ENCODE measurements around the gene CLTCL1. TPM values are rescaled to one million over a fixed set of nuclear protein-coding genes. Genes with fewer than 3 reads are reported as not detected.
A peak's percentile ranks its signal among the peaks of the same experiment; 100 is the strongest.

CLTCL1 gene
- total and polyA plus RNA-seq, 9 of the 15 experiments (the other 6 are each of a cell fraction or from before 2014, with no cell fraction given) = 1.1 to 11.7 (median 5.0) TPM

DNA sequence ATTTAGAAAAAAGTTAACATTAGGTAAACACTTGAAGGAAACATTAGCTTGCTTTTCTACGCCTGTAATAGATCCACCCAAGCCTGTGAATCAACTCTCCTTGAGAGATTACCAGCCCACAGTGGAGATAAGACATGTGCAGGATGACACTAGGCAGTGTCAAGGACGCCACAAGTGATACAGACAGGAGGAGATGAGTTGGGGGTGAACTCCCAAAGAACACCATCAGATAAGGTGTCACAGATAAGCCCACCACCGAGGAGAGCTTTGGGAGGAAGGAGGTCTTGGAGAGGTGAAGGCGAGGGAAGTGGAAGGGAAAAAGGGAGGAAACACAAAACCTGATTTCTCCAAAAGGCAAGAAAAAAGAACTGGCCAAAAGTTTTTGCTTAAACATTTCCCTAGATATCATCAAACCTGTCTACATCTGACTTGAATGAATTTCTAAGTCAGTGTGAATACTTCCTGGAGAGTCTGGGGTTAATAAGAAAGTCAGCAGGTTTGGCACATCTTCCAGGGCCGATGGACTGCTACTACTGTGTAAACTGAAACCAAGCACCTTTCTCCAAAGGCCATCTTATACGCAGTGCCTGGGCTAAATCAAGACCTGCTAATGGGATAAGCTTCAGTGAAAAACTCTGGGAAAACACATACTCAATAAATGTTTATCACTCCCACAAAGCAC, 15.5 kb downstream of the CLTCL1 start:
- no peak overlapping the region for H3K4me3 ChIP-seq
- ATAC-seq = peak; percentile 77
- no peaks in the 10 kb centered on the region for H4K20me1 ChIP-seq (replicated peaks; ENCODE audit: control insufficient read depth, insufficient read depth, low read length)
- H3K79me2 ChIP-seq (ENCODE audit: control insufficient read depth, insufficient read depth, low read length) = no peaks in the 10 kb centered on the region
- H3K9ac ChIP-seq (ENCODE audit: insufficient read depth in 1 of 2, low read depth in 2 of 2, low read length in 2 of 2) = no peak overlapping the region
- no TSS peak for BruUV-seq (replicated peaks)
- H3K4me1 ChIP-seq (replicated peaks in 1 of 2; ENCODE audit: control insufficient read depth in 2 of 2, insufficient read depth in 2 of 2, low read length in 2 of 2) = peaks cover 7 to 12% of the 10 kb centered on the region in 2 experiments
- no peak overlapping the region; the same call in 1 of the 2 replicates for H3K4me2 ChIP-seq (ENCODE audit: insufficient read depth, low read length)
- DNase-seq (ENCODE audit: extremely low read depth in 1 of 4, low spot score in 3 of 4) = peak; percentile 70 to 79 (median 75)
- peaks cover 8 to 17% of the 10 kb centered on the region in 2 experiments; a peak in 3 of 5 replicates for H3K27me3 ChIP-seq (ENCODE audit: control insufficient read depth in 2 of 2, insufficient read depth in 2 of 2, low read length in 2 of 2)
- CTCF ChIA-PET (ENCODE audit: low intra/inter-chr PET ratio) = no interaction called here
- H2AFZ ChIP-seq (ENCODE audit: low read depth, low read length) = no peak overlapping the region
- in situ Hi-C loops (cut with MboI) (no loop called here), intact Hi-C loops (cut with micrococcal nuclease) (no loop called here)
- POLR2A ChIA-PET = interaction anchor here (0.6 to 2.9 kb wide), 12 partner anchors 10 to 213 kb away, joined by 3 to 20 read pairs (median 4); partner anchors contain the start of gene CLTCL1
- WGBS (ENCODE audit: insufficient coverage, low coverage, missing lambda C conversion rate) = 7% methylated on average over 6 of the region's 6 CpGs
- H3K36me3 ChIP-seq (ENCODE audit: control insufficient read depth, insufficient read depth, low read length) = no peaks in the 10 kb centered on the region
- H3K9me1 ChIP-seq (ENCODE audit: control insufficient read depth, insufficient read depth, low read length) = no peaks in the 10 kb centered on the region
- H3K9me3 ChIP-seq (replicated peaks; ENCODE audit: control insufficient read depth, insufficient read depth, low read depth, low read length) = no peaks in the 10 kb centered on the region
- H3K27ac ChIP-seq (ENCODE audit: extremely low read depth, low read depth, low read length) = no peak overlapping the region
- peak; percentile 37 for FAIRE-seq
- TF ChIP-seq ARID1B (IDR thresholded peaks at IDR 0.05) = peak; percentile 86
- peak; percentile 20; the same call in 1 of the 2 replicates for TF ChIP-seq EP300 (IDR thresholded peaks at IDR 0.05; ENCODE audit: low read length)
- peak; percentile 64 for TF ChIP-seq NCOR1 (IDR thresholded peaks at IDR 0.05)
- TF ChIP-seq CREB1 (IDR thresholded peaks at IDR 0.05) = no peak
- TF ChIP-seq CREB1 (CRISPR knock-in tag; IDR thresholded peaks at IDR 0.05) = no peak
- TF ChIP-seq BHLHE40 (IDR thresholded peaks at IDR 0.05; ENCODE audit: low read length) = peak; percentile 91
- TF ChIP-seq THRB (CRISPR knock-in tag; conservative IDR thresholded peaks at IDR 0.05) = peak; percentile 64; the same call in 1 of the 2 replicates
- TF ChIP-seq ZEB2 (IDR thresholded peaks at IDR 0.05) = peak; percentile 87
- TF ChIP-seq MCM3 (IDR thresholded peaks at IDR 0.05) = no peak
- TF ChIP-seq ZNF707 (CRISPR knock-in tag; conservative IDR thresholded peaks at IDR 0.05) = no peak
- TF ChIP-seq, protein P1, sequence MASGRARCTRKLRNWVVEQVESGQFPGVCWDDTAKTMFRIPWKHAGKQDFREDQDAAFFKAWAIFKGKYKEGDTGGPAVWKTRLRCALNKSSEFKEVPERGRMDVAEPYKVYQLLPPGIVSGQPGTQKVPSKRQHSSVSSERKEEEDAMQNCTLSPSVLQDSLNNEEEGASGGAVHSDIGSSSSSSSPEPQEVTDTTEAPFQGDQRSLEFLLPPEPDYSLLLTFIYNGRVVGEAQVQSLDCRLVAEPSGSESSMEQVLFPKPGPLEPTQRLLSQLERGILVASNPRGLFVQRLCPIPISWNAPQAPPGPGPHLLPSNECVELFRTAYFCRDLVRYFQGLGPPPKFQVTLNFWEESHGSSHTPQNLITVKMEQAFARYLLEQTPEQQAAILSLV (tag; IDR thresholded peaks at IDR 0.05) = no peak
- TF ChIP-seq ZNF134 (CRISPR knock-in tag; conservative IDR thresholded peaks at IDR 0.05) = no peak
- no peak for TF ChIP-seq HNRNPLL (IDR thresholded peaks at IDR 0.05; ENCODE audit: low read depth, low read length, poor library complexity, severe bottlenecking)
- TF ChIP-seq ATF7 (IDR thresholded peaks at IDR 0.05) = peak; percentile 50; the same call in 1 of the 2 replicates
- TF ChIP-seq CC2D1A (IDR thresholded peaks at IDR 0.05) = peak; percentile 72; the same call in 1 of the 2 replicates
- TF ChIP-seq, protein P2, sequence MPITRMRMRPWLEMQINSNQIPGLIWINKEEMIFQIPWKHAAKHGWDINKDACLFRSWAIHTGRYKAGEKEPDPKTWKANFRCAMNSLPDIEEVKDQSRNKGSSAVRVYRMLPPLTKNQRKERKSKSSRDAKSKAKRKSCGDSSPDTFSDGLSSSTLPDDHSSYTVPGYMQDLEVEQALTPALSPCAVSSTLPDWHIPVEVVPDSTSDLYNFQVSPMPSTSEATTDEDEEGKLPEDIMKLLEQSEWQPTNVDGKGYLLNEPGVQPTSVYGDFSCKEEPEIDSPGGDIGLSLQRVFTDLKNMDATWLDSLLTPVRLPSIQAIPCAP (CRISPR knock-in tag; IDR thresholded peaks at IDR 0.05; ENCODE audit: borderline replicate concordance) = no peak
- no peak for TF ChIP-seq POLR3A (IDR thresholded peaks at IDR 0.05; ENCODE audit: borderline replicate concordance, extremely low read depth, insufficient read depth, insufficient read length)
- TF ChIP-seq SOX6 (IDR thresholded peaks at IDR 0.05) = peak; percentile 62; the same call in 1 of the 2 replicates
